Measurements from ENCODE around the gene LDHB.

GRCh38 chr12:21666722-21667121, 9.1 kb upstream of the LDHB start:
- TF ChIP-seq CTCF (IDR thresholded peaks at IDR 0.05; ENCODE audit: low read length) (no peak), EZH2 (IDR thresholded peaks at IDR 0.05; ENCODE audit: borderline replicate concordance, low read length) (no peak)
